Muscle layer of duodenum (tissue), 2 donors: Measurements from ENCODE around the gene USP24.
"Not testable (repeated sequence)": the region's sequence is repeated elsewhere in the genome, so short reads cannot be mapped to it uniquely, and the experiment has no call there.

Experiments
- H3K27ac ChIP-seq: one replicate; pipeline ENCODE4 v1.7.0; 2013; ENCODE audit warnings: mild to moderate bottlenecking, low read length
- H3K27me3 ChIP-seq: one replicate; pipeline ENCODE4 v1.7.0; 2013; ENCODE audit warnings: low read depth, mild to moderate bottlenecking, control low read depth, low read length
- H3K36me3 ChIP-seq, 2 donors: one replicate each; pipeline ENCODE4 v1.7.0; 2013; ENCODE audit warnings: low read length in 2 of 2, control low read depth in 1 of 2, mild to moderate bottlenecking in 1 of 2; ENCODE audit not compliant: insufficient read depth in 2 of 2, control insufficient read depth in 1 of 2
- H3K4me1 ChIP-seq, 2 donors: one replicate each; pipeline ENCODE4 v1.7.0; 2013; ENCODE audit warnings: low read length in 2 of 2, mild to moderate bottlenecking in 2 of 2, control low read depth in 1 of 2, moderate library complexity in 1 of 2; ENCODE audit not compliant: insufficient read depth in 2 of 2, control insufficient read depth in 1 of 2
- H3K4me3 ChIP-seq, 2 donors: one replicate each; pipeline ENCODE4 v1.7.0; 2013; ENCODE audit warnings: low read length in 2 of 2, low read depth in 1 of 2, mild to moderate bottlenecking in 1 of 2
- H3K9me3 ChIP-seq, 2 donors: one replicate each; pipeline ENCODE4 v1.7.0; 2013; ENCODE audit warnings: low read length in 2 of 2, control low read depth in 1 of 2, mild to moderate bottlenecking in 1 of 2; ENCODE audit not compliant: control insufficient read depth in 1 of 2
- donor health status: healthy.

USP24 gene

DNA sequence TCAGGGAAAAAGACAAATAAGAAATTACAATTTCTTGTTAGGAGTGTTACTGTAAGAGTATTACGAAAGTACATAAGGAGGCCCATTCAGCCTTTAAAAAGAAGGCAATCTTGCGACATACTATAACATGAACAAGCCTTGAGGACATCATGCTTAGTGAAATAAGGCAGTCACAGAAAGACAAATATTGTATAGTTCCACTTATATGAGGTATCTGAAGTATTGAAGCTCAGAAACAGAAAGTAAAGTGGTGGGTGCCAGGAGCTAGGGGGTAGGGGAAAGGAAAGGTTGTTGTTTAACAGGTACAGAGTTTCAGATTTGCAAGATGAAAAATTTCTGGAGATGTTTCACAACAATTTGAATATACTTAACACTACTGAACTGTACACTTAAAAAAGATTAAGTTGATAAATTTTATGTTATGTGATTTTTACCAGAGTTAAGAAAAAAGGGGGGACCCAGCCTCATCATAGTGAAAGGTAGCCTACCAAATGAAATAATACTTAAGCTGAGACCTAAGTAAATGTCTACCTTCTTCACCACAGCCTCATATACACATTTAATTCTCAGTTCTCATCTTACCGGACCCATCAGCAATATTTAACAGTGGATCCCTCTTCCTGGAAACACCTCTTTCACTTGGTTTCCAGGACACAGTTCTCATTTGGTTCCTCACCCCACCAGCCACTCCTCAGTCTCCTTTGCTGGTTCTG lies 19.5 kb downstream of the USP24 start:
- Histone ChIP-seq H3K36me3 (no peaks in the 10 kb centered on the region), H3K9me3 (no peaks in the 10 kb centered on the region), H3K4me3 (no peak overlapping the region), H3K27me3 (no peaks in the 10 kb centered on the region), H3K4me1 (peaks cover 0 to 34% of the 10 kb centered on the region in 2 donors), H3K27ac (no peak overlapping the region)

DNA sequence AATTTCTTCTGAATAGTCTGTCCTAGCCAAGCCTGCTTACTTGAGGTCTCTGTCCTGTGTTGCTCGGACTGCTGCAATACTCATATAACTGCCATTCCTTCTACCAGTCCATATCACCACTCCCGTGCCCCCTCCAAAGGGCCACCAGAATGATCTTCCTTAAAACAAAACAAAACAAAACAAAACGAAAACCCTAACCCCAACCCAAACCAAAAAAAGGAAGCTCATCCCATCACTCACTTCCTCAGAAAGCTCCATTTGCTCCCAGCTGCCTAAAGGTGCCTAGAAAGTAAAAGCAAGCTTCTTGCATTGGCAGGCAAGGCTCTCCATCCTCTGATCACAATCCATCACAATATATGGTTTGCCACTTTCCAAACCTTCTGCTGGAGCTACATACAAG lies 20.3 kb downstream of the USP24 start:
- Histone ChIP-seq H3K36me3 (no peaks in the 10 kb centered on the region), H3K4me3 (no peak overlapping the region), H3K4me1 (peaks cover 0 to 30% of the 10 kb centered on the region in 2 donors), H3K27me3 (no peaks in the 10 kb centered on the region), H3K9me3 (no peaks in the 10 kb centered on the region), H3K27ac (no peak overlapping the region)

DNA sequence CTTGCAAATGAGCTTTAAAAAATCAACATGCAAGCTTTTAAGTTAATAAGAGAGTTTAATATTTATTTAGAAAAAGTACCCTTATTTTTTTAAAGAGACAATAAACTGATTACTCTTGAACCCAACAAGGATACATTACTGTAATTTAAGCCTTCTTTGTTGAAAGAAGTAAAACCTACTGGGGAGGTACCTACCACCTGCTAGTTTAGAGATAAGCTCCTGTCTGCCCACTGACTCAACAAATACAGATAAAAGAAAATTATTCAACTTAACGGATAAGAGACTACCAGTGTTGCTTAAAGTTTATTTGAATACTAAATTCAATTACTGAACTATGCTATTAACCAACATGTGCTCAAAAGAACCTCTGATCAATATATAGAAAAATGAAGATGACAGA lies 23.1 kb downstream of the USP24 start:
- no peaks in the 10 kb centered on the region for H3K36me3 ChIP-seq
- no peak overlapping the region for H3K4me3 ChIP-seq
- H3K27me3 ChIP-seq: no peaks in the 10 kb centered on the region
- H3K27ac ChIP-seq: no peak overlapping the region
- H3K4me1 ChIP-seq: peaks cover 0 to 30% of the 10 kb centered on the region in 2 donors
- no peaks in the 10 kb centered on the region for H3K9me3 ChIP-seq

DNA sequence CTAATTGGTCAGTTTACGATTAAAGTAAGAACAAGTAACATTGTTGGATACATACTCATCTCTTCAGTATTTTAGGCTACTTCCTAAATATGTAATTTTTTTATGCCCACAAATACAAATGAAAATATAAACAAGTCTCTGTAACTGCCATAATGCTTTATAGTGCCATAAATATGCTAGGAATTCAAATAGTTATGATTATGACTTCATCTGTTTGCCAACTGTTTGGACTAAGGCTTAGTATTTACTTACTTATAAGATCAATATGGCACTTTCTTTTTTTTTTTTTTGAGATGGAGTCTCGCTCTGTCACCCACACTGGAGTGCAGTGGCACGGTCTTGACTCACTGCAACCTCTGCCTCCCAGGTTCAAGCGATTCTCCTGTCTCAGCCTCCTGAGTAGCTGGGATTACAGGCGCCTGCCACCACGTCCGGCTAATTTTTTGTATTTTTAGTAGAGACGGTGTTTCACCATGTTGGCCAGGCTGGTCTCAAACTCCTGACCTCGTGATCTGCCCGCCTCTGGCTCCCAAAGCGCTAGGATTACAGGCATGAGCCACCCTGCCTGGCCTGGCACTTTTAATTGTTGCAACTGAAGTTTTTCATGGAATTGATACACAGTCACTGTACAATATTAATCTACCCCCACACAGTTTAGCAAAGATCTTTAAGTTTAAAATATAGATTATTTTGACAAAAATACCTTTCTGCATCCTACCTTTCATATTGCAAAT lies 23.8 kb downstream of the USP24 start:
- H3K4me3 ChIP-seq, H3K36me3 ChIP-seq, H3K27me3 ChIP-seq, H3K27ac ChIP-seq, H3K9me3 ChIP-seq: not testable (repeated sequence)
- H3K4me1 ChIP-seq: peaks cover 0 to 23% of the 10 kb centered on the region in 2 donors

DNA sequence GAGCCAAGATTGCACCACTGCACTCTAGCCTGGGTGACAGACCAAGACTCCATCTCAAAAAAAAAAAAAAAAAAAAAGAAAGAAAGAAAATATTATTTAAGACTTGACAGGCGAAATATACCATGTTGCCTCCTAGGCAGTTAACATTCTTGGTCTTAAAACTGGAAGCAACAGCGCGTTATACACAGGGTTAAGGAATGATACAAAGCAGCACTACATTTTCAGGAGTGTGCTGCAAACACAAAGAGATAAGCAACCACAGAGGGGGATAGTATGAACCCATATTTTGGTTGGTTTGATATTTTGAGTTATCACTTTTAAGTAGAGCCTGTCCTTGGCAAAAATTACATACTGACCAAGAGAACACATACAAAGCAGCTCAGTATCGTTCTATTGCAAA lies 25.1 kb downstream of the USP24 start:
- no peaks in the 10 kb centered on the region for H3K9me3 ChIP-seq
- peaks cover 0 to 12% of the 10 kb centered on the region in 2 donors for H3K4me1 ChIP-seq
- H3K36me3 ChIP-seq: no peaks in the 10 kb centered on the region
- no peak overlapping the region for H3K27ac ChIP-seq
- no peak overlapping the region for H3K4me3 ChIP-seq
- H3K27me3 ChIP-seq: no peaks in the 10 kb centered on the region

DNA sequence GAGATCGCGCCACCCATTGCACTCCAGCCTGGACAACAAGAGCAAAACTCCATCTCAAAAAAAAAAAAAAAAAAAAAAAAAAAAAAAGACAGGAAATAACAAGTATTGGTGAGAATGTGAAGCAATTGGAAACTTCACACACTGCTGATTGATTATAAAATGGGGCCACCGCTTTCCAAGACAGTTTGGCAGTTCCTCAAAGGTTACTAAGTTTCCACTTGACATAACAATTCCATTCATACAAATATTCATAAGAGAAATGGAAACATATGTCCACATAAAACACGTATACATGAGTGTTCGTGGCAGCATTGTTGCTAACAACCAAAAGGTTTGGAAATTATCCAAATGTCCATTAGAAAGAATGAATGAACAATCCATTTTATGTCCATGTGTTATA lies 26.3 kb downstream of the USP24 start:
- peaks cover 0 to 4% of the 10 kb centered on the region in 2 donors for H3K4me1 ChIP-seq
- no peak overlapping the region for H3K27ac ChIP-seq
- no peaks in the 10 kb centered on the region for H3K9me3 ChIP-seq
- no peak overlapping the region for H3K4me3 ChIP-seq
- no peaks in the 10 kb centered on the region for H3K27me3 ChIP-seq
- no peaks in the 10 kb centered on the region for H3K36me3 ChIP-seq

DNA sequence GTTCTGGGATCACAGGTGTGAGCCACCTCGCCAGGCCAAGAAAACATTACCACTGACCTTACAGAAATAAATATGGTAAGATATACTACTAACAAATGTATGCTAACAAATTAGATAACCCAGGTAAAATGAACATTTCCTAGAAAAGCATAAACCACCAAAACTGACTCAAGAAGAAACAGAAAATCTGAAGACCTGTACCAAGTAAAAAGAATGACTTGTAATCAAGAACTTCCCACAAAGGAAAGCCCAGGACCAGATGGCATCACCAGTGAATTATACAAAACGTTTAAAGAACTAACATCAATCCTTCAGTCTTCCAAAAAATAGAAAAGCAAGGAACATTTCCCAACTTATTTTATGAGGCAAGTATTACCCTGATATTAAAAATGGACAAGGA lies 29.3 kb downstream of the USP24 start:
- Histone ChIP-seq H3K4me3 (no peak overlapping the region), H3K27ac (no peak overlapping the region), H3K36me3 (no peaks in the 10 kb centered on the region), H3K27me3 (no peaks in the 10 kb centered on the region), H3K4me1 (peaks cover 0 to 7% of the 10 kb centered on the region in 2 donors), H3K9me3 (no peaks in the 10 kb centered on the region)

DNA sequence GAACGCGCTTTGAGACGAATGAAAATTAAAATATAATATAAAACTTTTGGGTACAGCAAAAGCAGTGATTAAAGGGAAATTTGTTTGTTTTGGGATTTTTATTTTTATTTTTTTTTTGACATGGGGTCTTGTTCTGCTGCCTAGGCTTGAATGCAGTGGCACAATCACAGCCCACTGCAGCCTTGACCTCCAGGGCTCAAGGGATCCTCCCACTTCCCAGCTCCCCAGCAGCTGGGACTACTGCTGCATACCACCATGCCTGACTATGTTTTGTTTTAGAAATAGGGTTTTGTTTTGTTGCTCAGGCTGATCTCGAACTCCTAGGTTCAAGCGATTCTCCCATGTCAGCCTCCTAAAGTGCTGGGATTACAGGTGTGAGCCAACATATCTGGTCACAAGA lies 30.3 kb downstream of the USP24 start:
- H3K4me3 ChIP-seq: no peak overlapping the region
- H3K4me1 ChIP-seq: peaks cover 0 to 6% of the 10 kb centered on the region in 2 donors
- H3K27ac ChIP-seq: no peak overlapping the region
- H3K36me3 ChIP-seq: no peaks in the 10 kb centered on the region
- no peaks in the 10 kb centered on the region for H3K9me3 ChIP-seq
- no peaks in the 10 kb centered on the region for H3K27me3 ChIP-seq

DNA sequence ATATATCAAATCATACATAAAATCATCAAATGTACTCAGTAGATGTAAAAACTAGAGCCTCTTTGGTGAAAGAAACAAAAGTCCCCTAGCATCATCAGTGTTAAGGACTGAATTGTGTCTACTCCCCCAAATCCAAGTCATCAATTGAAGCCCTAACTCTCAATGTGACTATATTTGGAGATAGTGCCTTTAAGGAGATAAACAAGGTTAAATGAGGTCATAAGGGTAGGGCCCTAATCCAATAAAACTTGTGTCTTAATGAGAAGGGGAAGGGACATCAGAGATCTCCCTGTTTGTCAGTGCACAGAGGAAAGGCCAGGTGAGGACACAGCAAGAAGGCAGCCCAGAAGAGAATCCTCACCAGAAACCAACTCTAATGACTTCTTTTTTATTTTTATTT lies 33.5 kb downstream of the USP24 start:
- Histone ChIP-seq H3K27me3 (no peaks in the 10 kb centered on the region), H3K36me3 (no peaks in the 10 kb centered on the region), H3K4me3 (no peak overlapping the region), H3K4me1 (peaks cover 0 to 4% of the 10 kb centered on the region in 2 donors), H3K9me3 (no peaks in the 10 kb centered on the region), H3K27ac (no peak overlapping the region)

DNA sequence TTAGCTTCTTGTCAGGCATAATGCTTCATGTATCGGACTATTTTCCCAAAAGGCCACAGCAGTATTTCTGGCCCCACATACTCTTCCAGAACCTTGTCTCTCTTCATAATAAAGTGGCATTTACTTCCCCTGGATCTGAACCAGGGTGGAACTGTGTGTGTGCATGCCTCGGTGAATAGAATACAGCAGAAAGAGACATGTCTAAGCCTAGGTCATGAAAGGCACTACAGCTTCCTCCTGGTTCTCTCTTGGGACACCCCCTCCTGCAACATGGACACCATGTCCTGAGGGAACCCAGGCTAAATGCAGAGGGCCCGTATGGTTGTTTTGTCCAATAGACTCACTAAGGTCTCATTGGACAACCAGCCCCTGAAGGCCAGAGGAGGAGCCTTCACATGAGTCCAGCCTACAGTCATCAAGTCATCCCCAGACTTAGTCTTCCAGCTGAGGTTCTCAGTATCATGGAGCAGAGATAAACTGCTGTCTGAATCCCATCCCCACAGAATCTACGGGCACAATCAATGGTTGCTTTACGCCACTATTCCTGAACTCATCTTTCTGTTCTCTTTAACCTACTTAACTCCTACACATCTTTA lies 35.0 kb downstream of the USP24 start:
- H3K4me3 ChIP-seq: no peak overlapping the region
- peaks cover 0 to 5% of the 10 kb centered on the region in 2 donors for H3K36me3 ChIP-seq
- H3K9me3 ChIP-seq: no peaks in the 10 kb centered on the region
- H3K4me1 ChIP-seq: peaks cover 0 to 4% of the 10 kb centered on the region in 2 donors
- no peak overlapping the region for H3K27ac ChIP-seq
- no peaks in the 10 kb centered on the region for H3K27me3 ChIP-seq

DNA sequence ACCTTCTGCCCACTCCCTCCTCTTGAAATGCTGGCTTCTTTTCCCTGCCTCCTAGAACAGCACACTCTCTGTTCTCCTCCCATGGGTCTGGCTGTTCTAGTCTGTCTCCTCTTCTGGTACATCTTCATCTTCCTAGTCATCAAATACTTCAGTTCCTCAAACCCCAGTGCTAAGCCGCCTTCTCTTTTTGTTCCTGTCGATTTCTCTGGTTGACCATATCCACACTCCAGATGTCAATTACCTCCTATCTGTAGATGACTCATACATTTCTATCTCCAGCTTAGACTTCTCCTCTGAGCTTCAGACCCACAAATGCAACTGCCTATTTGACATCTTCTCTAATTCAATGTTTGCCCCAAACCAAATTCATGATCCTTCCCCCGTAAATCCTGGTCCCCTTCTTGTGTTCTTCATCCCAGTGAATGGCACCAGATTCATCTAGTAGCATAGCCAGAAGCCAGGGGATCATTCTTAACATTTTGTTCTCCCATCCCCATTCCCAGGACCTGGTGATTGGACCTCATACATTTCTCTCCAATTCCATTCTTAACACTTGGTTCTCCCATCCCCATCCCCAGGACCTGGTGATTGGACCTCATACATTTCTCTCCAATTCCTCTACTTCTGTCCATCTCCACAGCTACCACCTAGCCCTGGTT lies 35.9 kb downstream of the USP24 start:
- H3K27me3 ChIP-seq: no peaks in the 10 kb centered on the region
- no peak overlapping the region for H3K4me3 ChIP-seq
- peaks cover 0 to 4% of the 10 kb centered on the region in 2 donors for H3K4me1 ChIP-seq
- no peaks in the 10 kb centered on the region for H3K9me3 ChIP-seq
- no peak overlapping the region for H3K27ac ChIP-seq
- H3K36me3 ChIP-seq: peaks cover 0 to 5% of the 10 kb centered on the region in 2 donors
